Activated CD8-positive, alpha-beta memory T cell treated with anti-CD3 and anti-CD28 coated beads, Interleukin-2, amount 50 U/mL, for 24 hours (primary cell): ENCODE data around the gene NELFA.

ENCODE experiments used
- DNase-seq: peaks from one replicate; pipeline ENCODE4 v3.0.0-alpha.2; 2020; ENCODE audit errors: extremely low read depth

NELFA gene

GRCh38 chr4:2008921-2009650, at the start of gene NELFA:
NELFA (minus strand) TSS chr4:2008974; CDS start chr4:2008959, 15 bp downstream.
- DNase-seq = peak; percentile 87

DNA sequence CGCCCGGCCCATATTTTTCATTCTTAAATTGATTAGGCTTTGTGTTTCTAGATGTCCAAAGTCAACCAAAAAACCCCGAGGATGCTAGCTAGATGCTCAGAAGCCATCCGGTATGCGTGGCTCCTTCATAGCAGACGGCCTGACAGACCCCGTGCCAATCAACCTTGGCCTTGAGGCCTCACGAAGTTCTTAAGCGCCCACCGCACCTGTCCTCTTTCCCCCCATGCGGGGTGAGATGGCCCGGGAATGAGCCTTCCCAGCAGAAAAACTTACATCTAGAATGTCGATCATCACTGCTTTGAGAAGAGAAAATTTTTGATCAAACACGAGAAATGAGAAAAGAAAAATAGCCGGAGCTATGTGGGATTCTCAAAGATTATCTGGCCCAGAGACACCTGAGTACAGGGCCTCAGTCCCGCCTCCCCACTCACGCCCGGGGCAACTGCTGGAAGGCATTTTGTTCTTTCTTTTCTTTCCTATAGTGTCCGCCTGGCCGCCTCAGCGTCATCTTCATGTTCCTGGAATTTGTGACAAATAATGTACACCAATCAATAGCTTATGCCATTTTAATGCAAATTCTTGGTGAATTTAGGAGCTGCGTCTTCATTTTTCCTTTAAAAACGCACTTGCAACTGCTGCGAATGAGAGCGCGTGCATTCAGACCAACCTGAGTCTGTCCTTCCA, 48.8 kb upstream of the NELFA start:
- no peak for DNase-seq

- DNase-seq = no peak
Measured at GRCh38 chr4:2054217-2054616, 45.4 kb upstream of the NELFA start.

GRCh38 chr4:2051086-2051485, 42.3 kb upstream of the NELFA start:
- DNase-seq = no peak

DNA sequence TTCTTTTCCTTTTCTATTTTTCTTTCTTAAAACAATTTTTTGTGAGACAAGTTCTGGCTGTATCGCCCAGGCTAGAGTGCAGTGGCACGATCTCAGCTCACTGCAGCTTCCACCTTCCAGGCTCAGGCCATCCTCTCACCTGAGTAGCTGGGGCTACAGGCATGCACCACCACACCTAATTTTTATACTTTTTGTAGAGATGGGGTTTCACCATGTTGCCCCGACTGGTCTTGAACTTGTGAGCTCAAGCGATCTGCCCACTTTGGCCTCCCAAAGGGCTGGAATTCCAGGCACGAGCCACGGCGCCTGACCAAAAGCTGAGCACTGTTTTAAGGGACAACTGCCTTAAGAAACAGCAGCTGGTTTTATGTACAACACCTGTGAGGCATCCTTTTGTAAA, 41.0 kb upstream of the NELFA start:
- no peak for DNase-seq

DNA sequence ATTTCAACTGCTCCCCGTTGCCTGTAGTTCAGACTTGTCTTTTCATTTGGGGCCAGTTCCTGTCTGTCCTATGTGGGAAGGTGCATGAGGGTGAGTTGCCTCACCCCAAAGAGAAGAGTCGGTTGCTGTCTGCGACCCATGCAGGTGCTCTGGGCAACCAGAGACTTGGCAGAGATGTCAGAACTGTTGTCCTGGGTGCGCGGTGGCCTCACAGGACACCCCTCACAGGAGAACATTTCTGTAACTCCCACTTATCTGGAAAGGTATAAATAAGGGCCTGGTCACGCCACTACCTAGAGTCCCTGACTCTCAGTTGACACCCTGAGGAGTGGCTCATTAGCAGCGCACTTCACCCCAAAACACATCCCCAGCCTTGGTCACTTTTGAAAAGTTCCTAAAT, 40.6 kb upstream of the NELFA start:
- no peak for DNase-seq

- no peak for DNase-seq
Measured at GRCh38 chr4:2048831-2049230, 40.1 kb upstream of the NELFA start.

DNA sequence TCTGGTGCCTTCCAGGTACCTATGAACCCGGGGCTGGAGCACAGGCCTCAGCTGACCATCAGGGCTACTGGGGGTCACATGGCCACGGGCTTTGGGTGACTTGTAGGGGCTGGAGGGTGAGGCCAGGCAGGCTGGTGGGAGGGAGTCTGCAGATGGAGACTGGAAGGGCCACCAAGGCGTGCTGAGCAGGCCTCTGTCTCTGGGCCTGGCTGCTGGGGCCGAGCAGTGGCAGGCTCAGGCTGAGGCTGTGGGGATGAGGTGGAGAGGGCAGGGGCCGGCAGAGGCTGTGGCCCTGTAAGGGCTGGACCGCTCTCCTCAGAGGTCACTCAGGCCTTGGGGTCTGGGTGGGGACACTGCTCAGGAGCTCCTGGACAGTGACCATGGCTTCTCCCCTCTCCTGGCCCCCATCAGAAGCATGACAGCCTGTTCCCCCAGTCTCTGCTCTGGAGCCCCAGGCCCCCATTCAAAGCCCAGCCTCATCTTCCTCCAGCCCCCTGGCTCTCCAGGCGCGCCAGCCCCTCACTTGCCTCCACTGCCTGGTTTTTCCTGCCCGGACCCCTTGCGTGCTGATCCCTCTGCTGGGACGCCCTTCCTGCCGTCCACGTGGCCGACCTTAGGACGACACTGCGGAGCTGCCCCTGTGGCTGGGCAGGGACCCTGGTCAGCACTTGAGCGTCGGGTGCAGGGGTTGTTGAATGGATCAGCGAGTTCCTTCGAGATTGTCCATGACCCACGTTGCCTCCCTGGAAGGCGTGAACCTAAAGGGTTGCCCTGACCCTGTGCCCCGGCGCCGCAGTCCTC, 39.2 kb upstream of the NELFA start:
- DNase-seq = no peak

- DNase-seq = no peak
Measured at GRCh38 chr4:2047031-2047660, 38.4 kb upstream of the NELFA start.

GRCh38 chr4:2046031-2046961, 37.5 kb upstream of the NELFA start:
- DNase-seq = no peak

DNA sequence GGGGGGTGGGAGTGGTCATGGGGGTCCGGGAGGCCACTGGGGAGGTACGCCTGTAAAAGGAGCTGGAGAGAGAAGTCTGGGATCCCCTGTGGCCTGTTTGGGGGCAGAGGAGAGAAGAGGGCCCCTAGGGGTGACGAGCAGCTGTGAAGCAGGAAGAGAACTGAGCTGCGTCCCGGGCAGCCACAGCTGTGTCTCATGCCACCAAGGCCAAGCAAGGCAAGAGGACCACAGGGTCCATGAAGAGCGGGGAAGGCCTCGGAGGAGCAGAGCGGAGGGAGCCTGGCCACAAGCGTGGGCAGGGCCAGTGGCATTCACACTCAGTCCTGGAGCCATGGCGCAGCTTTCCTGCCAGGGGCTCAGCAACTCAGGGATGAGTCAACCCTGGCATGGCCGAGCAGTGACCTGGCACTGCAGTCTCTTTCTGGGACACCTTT, 36.8 kb upstream of the NELFA start:
- DNase-seq = no peak

DNA sequence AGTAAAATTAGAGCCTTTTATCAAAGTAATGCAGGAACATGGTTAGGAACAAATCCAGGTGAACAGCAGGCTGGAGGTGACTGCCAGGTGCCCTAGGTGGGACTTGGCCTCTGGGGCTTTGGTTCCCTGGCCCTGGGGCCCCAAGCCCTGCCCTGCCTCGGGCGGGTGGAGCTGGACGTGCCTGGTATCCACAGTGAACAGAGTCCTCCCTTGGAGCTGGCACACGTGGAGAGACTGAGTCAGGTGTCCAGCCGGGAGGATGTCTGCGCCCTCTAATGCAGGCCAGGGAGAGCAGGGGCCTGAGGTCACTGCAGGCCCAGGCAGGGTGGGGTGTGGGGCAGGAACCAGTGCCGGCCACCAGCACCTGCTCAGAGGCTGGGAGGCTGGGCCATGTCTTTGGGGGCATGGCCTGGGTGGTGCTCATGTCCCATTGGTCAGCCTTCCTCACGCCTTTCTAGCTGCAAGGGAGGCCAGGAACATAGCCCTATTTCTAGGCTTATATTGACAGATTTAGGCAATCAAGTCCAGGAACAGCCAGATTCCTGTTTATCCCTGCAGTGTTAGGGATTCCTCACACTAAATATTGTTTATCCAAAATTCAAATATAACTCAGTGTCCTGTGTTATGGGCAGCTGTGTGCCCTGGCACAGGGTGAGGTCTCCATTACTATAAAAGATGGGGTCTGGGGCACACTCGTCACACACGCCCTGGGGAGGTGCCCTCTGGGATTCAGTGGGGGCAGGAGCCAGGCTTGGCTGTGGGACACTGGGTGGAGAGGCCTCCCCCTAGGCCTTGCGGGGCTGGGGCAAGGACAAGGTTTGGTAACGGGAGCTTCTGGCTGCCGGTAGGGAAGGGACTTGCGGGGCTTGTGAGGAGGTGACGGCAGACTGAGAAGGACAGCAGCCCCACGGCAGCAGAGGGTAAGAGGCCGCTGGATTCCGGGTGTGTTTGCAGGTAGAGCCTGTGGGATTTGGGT, 36.1 kb upstream of the NELFA start:
- no peak for DNase-seq

- DNase-seq = no peak
Measured at GRCh38 chr4:2044119-2044485, 35.3 kb upstream of the NELFA start.

- DNase-seq = no peak
Measured at GRCh38 chr4:2043396-2044118, 34.8 kb upstream of the NELFA start.

DNA sequence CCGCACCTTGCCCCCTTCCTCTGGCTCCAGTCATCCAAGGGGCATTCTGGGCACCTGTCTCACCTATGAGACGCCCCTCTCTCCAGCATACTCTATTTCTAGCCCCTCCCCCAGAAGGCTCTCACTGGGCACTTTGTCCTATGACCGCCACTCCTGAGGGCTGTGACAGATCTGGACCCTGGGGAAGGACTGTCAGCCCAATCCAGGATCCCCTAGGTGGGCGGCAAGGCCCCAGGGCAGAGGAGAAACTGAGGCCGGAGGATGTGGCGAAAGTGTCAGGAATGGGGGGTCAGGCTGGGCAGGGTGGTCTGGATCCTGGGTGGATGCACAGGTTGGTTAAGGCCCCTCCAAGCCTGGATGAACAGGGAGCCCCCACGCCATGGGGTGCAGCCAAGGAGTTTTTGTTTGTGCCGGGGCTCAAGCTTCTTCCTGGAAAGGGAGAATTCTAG, 34.2 kb upstream of the NELFA start:
- no peak for DNase-seq

DNA sequence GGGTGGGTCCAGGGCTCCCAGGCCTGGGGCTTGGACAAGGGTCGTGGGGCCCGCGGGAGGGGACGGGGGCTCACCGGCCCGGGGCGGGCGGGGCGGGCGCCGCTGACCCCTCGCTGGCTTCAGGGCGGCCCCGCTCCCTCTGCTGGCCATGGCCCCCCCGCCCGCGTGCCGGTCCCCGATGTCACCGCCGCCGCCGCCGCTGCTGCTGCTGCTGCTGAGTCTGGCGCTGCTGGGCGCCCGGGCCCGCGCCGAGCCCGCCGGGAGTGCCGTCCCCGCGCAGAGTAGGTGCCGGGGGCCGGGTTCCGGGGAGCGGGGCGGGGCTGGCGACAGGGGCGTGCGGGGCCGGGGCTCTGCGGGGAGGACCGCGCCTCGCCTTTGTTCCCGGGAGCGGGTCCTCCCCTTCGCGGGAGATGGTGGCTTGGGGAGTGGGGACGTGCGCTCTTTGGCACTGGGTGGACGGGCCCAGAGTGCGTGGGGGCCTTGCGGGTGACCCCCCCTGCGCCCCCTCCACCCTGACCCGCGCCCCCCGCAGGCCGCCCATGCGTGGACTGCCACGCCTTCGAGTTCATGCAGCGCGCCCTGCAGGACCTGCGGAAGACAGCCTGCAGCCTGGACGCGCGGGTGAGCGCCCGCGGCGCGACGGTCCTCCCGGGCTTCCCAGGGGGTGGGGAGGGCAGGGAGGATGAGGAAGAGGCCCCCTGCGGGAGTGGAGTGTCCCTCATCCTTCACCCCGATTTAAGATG, 33.6 kb upstream of the NELFA start:
- DNase-seq = no peak

- peak; percentile 63 for DNase-seq
Measured at GRCh38 chr4:2041239-2042130, 32.7 kb upstream of the NELFA start.
